EH (cell line): Measurements from ENCODE around the gene TLCD4.
"Not testable (repeated sequence)": the region's sequence is repeated elsewhere in the genome, so short reads cannot be mapped to it uniquely, and the experiment has no call there.

ENCODE experiments used
- DNase-seq: peaks from one replicate; pipeline ENCODE4 v3.0.0-alpha.2; 2015; ENCODE audit warnings: low read depth

Gene TLCD4, protein sequence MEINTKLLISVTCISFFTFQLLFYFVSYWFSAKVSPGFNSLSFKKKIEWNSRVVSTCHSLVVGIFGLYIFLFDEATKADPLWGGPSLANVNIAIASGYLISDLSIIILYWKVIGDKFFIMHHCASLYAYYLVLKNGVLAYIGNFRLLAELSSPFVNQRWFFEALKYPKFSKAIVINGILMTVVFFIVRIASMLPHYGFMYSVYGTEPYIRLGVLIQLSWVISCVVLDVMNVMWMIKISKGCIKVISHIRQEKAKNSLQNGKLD

DNA sequence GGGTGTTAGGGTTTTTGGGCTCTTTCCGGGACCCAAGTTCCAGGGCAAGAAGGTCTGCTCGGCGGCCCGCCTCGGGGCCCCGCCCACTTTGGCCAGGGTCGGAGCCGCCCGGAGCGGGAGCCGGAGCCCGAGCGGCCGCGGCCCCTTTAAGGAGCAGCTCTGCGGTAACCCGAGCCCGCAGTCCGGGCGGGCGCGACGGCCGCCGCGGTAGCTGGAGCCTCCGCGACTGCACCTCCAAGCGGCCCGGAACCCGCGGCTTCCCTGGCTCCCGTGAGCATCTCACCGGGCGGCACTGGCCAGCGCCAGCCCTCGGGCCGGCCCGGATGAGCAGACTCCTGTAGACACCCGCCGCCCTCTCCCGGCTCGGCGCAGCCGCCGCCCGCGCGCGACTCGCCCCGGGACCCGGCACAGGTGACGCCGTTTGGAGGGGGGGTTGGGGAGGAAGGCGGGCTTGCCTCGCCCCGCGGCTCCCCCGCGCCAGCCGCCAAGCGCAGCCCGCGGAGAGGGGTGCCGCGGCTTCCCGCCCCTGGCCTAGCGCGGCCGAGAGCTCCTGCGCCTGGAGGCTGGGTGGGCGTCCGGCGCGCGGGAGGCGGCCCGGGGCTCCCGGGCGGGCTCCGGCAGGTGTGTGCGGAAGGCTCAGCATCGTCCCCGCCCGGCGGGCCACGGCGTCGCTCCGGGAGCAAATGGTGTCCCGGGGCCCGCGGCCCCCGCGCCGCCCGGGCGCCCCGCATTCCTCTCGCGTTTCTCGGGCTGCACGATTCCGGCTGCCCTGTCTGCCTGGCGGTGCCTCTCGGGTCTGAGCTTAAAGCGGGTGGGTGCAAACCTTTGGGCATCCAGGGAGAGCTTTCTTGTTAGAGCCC lies at the start of gene TLCD4:
Gene TLCD4, plus strand, starts transcription at position 149 of the 860 bp plus-strand sequence. CDS start 26,547 bp downstream, outside the sequence.
- DNase-seq: peak; percentile 46

DNA sequence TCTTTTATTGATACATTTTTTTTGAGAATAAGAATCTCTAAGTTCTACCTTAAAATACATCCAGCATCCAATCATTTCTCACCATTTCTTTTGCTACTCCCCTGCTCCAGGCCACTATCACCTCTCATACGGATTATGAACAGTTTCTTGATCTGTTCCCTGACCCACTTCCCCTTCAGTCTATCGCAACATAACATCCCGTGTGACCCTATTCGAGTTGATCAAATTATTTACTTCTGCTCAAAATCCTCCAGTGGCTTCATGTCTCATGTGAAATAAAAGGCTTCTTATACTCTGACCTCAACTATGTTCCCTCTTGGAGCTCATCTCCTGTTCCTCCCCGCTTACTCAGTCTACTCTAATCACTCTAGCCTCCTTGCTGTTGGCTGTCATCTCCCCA lies 49.6 kb upstream of the TLCD4 start:
- DNase-seq: no peak

DNA sequence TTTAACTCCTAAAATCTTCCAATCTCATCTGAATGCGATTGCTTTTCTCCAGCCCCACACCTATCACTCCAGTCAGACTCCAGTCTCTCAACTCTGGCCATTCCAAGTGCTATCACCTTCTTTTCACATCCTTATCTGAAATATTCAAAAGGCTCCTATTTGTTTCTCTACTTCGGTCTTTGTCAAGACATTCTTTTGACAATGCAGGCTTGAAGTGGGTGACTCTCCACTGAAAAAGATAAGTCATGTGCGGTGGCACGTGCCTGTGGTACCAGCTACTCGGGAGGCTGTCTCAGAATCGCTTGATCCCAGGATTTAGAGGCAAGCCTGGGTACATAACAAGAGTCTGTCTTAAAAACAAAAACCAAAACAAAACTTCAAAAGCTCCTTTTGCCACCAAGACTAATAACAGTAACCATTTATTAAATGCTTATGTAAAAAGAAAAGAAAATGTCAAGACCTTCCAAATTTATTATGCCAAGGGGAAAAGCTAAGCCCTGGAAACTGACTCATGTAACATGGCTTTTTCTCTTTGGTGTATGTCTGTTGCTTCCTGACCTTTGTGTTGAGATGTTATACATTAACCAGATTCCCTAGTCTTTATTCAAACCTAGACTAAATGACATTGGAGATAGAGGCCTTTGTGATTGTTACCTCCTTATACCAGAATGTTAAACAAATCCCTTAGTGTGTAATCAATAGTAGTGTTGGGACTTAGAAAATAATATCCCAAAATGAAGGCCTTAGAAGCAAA lies 48.0 kb upstream of the TLCD4 start:
- no peak for DNase-seq

DNA sequence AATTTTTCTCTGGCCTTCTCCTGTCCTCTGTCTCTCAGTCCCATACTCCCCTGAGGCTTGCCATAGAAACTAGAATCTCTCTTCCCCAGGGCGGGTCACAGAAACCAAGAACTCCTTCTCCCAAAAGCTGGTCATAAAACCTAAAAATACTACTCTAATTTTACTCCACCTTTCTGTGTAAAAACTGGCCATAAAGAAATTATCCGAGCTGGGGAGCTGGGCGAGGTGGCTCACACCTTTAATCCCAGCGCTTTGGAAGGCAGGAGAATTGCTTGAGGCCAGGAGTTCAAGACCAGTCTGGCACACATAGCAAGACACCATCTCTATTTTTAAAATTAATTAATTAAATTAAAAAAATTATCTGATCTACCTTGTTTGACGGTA lies 47.5 kb upstream of the TLCD4 start:
- DNase-seq: no peak

DNA sequence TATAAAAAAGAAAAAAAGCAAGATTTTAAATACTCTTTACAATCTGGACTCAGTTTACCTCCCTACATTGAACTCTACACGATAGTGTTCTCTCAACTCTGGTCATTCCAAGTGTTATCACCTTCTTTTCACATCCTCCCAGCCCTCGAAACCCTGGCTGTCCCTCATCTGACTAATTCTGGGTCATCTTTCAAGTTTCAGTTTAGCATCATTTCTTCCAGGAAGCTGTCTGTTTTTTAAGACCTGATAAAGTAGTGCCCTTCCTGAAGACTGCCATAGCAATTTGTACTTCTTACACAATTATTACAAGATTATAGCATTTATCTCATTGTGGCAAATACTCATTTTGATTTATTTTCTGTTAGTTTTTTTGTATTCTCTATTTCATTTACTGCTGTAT lies 45.6 kb upstream of the TLCD4 start:
- peak; percentile 7 for DNase-seq

DNA sequence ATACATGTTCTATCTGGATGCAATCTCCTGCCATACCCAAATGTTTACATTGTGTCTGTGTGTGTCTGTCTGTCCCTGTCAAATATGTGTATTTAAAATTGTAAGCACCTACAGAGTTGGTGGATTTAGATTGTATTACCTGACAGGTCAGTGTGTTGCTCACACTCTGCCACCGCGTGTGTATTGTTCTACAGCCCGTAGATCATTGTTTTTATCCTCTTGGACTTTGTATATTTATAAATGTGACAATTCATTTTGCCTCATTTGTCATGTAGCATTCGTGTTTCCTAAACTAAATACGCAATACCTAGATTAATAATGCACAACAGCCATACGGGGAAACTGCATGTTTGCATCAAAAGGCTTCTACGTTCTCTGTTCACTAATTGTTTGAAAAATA lies 45.0 kb upstream of the TLCD4 start:
- DNase-seq: no peak

DNA sequence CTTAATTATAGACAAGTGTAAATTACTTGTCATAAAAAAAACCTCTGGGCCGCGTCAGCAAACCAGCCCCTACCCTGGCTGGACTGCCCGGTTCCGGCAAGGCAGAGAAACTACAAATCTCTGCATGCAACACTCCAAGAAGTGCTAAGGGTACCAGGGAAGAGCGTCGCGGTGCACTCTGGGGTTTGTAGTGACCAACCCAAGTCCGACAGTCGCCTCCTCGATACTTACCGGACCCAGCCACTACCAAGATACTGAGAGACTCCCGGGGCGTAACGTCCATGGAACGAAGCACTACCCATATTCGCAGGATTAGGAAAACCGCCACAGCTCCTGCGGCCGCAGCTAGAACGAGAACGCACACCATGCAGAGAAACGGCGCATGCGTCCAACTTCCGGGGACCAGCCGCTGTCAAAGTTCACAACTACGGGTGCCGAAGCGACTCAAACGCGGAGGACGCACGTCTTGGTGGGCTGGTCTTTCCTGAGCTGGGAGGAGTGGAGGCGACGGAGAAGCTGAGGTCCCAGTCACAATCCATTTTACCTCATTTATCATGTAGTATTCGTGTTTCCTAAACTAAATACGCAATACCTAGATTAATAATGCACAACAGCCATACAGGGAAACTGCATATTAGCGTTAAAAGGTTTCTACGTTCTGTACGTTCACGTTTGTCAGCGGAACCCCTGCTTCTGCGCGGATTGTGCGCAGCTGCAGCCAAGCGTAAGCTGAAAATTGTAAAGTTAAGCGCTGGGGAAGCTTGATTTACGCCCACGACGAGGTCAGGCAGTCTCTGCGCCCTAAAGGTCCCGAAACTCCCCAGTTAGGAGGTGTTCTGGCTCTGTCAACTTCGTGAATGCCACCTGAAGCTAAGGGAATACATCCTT lies 44.4 kb upstream of the TLCD4 start, which contains the start of gene ALG14:
Gene ALG14, minus strand, starts transcription at position 420 of the 888 bp plus-strand sequence. Its CDS starts 53 bp downstream, at position 367.
- peak; percentile 94 for DNase-seq

DNA sequence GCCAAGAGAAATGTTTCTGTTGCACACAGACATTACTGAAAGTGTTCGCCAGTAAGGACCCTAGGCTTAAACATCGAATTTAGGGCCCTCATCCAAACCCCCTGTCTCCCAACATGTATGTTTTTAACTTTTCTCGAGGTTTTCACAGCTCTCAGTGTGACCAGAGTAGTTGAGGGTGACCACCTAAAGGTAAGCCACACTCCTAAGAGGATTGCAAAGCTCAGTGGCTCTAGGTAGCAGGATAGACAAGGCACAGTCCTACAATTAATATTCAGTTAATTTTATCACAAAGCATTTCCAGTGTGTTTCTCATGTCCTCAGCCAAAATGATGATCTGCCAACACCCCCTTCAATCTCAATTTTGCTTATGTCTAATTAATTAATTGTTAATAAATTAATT lies 43.7 kb upstream of the TLCD4 start:
- DNase-seq: no peak

DNA sequence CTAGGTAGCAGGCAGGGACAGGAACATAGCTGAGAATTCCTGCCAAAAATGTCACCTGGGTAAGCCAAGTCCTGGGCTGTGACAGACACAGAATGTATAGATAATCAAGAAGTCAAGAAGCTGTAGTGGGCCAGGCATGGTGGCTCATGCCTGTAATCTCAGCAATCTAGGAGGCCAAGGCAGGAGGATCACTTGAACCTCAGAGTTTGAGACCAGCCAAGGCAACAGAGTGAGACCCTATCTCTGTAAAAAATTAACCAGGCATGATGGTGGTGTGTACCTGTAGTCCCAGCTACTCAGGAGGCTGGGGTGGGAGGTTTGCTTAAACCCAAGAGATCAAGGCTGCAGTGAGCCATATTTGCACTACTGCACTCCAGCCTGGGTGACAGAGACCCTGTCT lies 41.1 kb upstream of the TLCD4 start:
- no peak for DNase-seq

DNA sequence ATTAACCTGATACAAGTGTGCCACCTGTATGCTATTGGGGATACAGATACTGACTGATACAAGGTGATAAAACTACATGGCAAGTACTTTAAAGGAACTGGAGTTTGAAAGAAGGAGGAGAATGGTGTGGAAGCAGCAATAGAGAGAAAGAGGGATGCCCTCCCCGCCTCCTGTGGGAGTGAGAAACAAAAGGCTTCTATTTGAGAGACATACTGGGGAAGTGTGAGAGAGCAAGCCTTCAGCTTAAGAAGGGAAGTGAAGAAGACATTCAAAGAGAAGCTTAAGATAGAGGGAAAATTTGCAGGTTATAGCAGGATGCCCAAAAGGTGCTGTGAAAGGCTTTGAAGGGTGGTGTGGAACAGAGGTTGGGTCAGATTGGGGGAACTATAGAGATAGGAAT lies 36.7 kb upstream of the TLCD4 start:
- DNase-seq: no peak

DNA sequence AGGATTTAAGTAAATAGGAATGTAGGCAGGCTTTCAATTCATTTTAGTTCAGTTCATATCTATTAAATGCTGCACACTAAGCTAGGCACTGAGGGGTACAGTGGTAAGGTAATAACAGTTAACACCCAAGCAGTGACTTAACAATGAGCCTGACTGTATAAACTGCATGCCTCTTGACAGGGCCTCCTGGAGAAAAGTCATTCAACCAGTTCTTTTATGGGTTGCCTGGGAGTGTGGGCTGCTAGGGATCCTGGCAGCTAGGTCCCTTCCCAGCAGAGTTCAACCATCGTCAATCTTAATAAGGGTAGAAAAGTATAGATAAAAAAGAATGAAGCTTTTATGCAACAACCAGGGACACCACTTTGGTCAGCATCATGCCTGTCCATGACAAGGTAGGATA lies 36.3 kb upstream of the TLCD4 start:
- DNase-seq: no peak

DNA sequence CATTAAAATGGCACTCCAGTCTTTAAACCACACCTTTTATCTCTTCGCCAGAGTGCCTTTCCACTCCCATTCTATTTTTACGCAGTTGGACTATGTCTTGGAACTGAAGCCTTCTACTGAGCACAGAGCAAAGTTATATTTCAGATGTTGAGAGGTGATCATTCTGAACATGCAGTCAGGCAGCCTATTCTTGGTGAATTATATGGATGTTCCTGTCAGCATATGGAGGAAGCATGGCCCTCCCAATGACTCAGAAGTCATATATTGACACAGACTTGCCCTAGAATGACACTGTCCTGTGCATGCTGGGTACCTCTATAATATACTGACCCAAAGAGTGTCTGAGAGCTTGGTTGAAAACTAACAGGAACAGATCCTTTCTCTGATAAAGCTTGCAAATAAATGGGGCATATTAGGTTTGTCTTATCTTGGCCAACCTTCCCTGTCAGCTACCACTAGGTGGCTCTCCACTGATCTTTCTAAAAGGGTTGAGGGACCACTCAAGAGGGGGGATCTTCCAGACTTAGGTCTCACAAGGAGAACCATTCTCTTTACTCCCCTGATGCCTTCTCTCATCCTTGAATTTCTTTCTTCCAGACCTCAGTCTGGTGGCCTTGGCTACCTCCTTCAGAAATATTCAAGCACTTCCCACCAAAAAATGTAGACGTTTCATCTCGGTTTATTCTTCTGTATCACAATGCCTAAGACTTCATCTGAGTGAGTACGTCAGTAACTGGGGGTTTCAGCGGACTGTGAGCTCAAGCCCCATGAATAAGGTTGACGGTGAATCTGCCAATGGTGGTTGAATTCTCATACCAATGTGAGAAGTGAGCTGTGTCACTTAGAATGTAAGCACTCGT lies 32.6 kb upstream of the TLCD4 start:
- DNase-seq: peak; percentile 41

DNA sequence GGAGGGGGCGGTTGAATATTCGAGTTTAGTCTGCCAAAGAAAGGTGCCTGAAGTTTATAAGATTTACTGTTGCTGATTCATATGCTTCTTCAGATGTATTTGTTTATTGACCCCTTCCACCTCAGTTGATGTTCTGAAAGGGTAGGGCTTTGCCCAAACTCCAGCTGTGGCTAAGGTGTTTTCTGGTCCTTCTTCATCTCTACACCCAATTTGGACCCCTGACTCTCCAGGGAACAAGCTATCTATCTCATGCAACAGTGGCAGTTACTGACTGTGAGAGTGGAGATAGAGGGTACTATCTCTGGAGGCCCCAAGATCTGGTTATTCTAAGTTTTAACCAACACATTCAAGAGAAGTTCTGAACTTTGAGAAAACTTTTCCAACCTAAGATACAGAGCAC lies 31.8 kb upstream of the TLCD4 start:
- DNase-seq: no peak

DNA sequence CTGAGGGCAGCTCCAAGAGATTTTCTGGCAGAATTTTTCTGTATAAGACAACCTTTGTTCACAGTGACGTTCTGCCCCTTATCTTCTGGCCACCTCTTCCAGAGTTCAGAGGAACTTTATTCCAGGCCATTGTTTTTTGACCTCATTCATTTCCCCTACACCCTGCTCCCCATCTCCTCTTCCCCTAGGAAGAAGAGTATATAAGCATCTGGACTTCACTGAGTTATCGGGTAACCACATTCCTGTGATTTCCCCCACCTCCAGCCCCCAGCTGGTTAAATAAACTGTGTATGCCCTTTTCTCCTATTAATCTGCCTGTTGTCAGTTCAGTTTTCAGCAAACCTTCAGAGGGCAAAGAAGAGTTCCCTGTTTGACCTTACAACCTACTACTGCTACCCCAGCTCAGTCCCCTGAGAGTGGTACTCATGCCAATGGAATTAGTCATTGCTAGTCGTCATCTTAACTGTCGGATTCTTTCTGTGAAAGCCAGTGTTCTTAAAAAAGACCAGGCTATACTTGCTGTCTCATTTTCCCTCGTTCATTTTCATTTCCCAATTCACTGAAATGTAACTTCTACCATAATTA lies 30.1 kb upstream of the TLCD4 start:
- peak; percentile 92 for DNase-seq

DNA sequence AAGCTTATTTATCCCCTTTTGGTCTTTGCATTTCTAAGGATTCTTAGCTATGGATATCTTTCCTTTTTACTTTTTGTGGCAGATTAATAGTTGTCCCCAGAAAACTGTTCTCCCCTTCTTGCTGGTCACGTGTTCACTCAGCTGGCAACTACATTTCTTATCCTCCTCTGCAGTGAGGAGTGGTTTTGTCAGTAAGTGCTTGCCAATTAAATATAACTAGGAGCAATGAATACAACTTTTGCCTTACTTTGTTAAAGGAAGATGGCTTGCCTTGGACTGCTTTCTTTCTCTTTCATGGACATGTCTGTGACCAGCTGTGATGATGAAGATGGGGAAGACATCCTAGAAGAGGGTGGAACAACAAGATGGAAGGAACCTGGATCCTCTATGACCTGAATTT lies 28.9 kb upstream of the TLCD4 start:
- no peak for DNase-seq

DNA sequence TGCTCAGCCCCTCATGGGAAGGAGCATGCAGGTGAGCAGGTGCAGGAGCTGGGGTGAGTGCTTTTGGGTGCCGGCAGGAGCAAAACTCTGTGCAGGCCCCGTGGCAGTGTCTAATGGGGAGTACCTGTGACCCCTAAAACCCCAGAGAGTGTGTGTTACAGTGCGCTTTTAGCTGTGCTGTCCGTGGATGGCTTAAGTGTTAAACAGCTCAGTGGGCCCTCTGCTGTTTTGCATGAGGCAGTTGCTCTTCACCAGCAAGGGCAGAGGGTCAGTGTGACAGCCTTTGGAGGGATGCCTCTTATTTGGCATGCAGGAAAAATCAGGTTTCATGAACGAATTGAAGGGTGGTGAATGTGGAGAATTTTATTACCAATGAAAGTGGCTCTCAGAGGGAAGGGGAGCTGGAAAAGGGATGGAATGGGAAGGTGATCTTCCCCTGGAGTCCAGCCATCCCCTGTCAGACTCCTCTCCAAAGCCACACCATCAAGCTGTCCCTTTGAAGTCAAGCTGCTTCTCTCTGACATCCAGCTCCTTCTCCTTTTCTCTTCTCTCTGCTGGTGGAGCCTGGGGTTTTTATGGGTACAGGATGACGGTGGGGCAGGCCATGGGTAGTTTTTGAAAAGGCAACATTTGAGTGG lies 27.4 kb upstream of the TLCD4 start:
- no peak for DNase-seq

DNA sequence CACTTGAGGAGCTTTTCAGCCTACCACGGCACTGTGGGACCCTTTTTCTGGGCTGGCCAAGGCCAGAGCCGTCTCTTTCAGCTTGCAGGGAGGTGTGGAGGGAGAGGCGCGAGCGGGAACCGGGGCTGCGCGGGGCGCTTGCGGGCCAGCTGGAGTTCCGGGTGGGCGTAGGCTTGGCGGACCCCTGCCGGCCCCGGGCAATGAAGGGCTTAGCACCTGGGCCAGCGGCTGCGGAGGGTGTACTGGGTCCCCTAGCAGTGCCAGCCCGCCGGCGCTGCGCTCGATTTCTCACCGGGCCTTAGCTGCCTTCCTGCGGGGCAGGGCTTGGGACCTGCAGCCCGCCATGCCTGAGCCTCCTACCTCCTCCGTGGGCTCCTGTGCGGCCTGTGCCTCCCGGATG lies 25.9 kb upstream of the TLCD4 start:
- DNase-seq: not testable (repeated sequence)

DNA sequence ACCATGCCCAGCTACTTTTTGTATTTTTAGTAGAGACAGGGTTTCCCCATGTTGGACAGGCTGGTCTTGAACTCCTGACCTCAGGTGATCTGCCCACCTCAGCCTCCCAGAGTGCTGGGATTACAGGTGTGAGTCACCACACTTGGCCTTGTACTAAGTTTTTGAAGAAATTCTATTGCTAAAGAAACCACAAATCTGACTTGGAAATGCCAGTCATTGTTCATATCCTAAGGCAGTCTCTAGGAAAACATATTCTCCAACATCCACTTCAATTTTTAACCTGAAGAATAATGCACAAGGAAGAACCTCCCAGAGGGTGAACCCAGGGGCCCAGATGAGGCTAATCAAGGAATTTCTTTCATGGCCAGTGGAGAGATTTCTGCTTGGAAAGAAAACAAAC lies 24.3 kb upstream of the TLCD4 start:
- DNase-seq: peak; percentile 4

DNA sequence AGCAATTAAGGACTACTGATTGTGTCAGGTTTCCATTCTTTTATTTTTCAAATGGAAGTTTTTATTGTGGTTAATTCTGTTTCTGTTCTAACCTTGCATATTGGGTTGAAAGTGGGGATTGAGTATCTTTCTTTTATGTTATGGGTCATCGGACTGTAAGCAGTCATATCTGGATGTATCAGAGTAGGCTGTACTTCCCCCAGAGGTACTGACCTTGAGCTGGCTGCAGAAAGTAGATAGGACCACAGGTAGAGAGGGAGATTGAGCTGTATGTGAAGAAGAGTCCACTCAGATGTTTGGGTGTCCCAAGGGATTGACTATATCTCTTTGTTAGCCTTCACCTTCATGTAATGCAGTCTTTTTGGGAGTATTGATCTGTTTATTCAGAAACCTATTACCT lies 23.9 kb upstream of the TLCD4 start:
- no peak for DNase-seq

DNA sequence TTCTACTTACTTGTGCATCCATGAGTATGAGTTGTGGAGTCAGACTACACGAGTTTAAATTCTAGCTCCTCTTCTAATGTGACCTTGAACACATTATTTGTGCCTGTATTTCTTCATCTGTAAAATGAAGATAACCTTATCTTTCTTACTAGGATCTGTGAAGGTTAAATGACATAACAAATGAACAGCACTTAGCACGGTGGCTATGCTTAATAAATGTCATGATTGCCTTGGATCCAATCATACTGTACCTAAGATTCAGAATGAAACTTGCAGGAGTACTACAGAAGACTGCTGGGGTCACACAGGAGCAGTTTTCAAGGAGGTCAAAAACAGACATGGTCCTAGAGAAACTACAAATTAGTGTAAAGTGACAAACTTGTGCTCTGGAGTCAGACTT lies 22.2 kb upstream of the TLCD4 start:
- no peak for DNase-seq
